HG03159 (cell line): Measurements from ENCODE around the gene SECTM1.

Source experiments
- ATAC-seq: cut with Tn5 transposase; IDR thresholded peaks from one replicate; pipeline ENCODE4 v1.9.1; 2021; ENCODE audit warnings: mild to moderate bottlenecking, moderate library complexity; ENCODE audit not compliant: unreplicated experiment

The SECTM1 gene

GRCh38 chr17:82317394-82318168 is 16.0 kb downstream of the SECTM1 start, which contains the start of gene CD7:
Gene CD7, minus strand, starts transcription at chr17:82317608. Its CDS starts 113 bp downstream, at chr17:82317495.
- no peak for ATAC-seq

DNA sequence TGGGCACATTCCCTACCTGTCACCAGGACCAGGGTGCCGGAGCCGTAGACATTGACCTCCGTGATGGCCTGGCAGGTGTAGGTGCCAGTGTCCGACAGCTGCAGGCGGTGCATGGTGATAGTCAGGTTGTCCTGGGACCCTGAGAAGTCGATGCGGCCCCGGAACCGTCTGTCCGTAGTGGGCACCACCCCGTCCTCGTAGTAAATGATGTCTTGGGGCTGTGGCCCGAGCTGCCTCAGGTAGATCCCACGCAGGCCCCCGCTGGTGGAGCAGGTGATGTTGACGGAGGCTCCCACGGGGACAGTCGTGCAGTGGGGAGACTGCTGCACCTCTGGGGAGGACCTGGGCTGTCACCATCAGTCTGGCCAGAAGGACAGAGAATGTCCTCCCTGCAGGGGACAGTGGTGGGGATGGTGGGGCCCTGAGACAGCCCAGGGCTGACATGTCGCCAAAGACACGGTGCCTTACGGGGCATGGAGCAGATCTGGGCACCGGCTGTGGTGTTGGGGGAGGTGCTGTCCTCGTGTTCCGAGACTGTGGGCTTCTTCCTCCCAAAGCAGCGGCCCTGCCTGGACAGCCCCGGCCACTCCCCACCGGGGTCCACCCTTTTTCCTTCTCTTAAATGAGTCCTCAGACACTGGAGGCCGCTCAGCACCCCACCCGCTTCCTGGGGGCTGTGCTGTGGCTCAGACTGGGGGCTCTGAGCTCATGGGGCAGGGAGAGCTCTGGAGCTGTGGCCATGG is 16.7 kb downstream of the SECTM1 start:
- ATAC-seq, result no peak

GRCh38 chr17:82315703-82316358 is 17.7 kb downstream of the SECTM1 start:
- no peak for ATAC-seq

- ATAC-seq, result no peak
Observed at GRCh38 chr17:82314727-82315605, 18.6 kb downstream of the SECTM1 start.

DNA sequence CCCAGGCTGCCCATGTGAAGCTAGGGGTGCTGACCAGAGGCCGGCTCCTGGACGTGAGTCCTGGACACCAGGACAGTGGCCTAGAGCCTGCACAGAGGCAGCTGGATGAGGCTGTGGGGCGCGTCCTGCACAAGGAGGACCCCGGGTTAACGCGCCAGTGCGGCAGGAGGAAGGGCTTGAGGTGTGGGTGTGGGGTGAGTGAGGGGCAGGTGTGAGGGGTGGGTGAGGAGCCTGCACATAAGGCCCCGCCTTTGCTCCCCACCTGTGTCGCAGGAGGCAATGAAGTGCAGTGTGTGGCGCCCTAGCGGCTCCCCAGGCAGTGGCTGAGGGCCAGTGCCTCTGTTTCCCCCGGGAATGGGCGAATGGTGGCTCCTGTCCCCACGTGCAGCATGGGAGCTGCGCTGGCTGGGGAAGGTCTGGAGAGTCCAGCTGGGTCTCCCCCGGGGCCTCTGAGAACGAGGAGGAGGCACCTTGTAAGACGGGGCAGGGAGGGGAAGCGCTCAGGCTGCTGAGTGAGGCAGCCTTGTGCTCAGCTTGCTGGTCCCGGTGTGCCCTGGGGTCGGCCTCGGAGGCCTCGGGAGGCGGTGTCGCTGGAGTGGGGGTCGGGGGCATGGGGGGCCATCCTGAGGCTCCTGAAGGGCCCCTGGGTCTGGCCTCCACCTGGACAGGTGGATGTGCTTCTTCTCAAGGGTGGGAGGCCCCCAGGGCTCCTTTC is 19.4 kb downstream of the SECTM1 start:
- no peak for ATAC-seq

DNA sequence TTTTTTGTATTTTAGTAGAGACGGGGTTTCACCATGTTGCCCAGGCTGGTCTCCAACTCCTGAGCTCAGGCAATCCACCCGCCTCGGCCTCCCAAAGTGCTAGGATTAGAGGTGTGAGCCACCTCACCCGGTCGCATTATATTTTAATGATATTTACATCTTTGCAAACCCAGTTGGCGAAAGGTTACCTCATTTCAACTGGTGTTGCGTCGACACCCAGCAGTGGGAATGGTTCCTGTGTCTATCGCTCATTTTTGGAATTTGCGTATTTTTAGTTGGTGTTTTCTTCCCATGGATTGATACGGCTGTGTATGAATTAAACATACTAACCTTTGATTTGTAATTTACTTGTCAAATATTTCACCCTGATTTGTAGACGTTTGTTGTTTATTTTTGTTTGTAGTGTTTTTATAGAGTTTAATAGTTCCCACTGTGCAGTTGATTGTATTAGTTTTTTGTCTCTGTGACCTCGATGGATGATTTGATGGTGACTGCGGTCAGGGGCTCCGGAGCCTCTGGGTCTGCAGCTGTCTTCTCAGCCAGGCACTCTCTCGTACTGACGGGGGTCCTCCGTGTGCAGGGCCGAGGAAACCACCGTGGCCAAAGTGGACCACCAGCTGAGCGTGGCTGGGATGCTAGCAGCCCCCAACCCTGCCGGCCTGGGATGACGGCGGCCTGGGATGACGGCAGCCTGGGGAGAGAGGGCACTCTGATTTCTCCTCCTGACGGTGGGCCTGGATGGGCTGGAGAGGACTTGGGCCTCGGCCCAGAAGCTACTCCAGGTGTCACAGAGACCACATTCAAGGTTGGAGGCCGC is 20.2 kb downstream of the SECTM1 start:
- ATAC-seq, result no peak

GRCh38 chr17:82311971-82312370 is 21.6 kb downstream of the SECTM1 start:
- ATAC-seq, result no peak

DNA sequence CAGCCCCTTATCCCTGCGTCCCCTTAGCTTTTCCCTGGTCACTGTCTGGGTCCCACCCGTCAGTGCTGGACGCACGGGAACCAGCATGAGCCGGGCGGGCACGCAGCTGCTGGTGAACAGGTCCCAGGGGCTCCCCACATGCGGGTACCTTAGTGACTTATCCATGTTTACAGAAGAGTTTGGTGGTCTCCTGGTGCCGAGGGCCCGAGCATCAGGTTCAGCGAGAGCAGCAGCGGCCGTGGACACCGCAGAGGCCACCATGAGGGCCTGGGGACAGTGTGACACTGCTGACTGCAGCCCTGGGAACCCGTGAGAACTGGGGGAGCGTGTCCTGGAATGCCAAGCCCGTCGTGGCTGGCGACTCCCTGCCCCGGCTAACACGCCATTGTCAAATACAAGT is 22.7 kb downstream of the SECTM1 start:
- no peak for ATAC-seq

DNA sequence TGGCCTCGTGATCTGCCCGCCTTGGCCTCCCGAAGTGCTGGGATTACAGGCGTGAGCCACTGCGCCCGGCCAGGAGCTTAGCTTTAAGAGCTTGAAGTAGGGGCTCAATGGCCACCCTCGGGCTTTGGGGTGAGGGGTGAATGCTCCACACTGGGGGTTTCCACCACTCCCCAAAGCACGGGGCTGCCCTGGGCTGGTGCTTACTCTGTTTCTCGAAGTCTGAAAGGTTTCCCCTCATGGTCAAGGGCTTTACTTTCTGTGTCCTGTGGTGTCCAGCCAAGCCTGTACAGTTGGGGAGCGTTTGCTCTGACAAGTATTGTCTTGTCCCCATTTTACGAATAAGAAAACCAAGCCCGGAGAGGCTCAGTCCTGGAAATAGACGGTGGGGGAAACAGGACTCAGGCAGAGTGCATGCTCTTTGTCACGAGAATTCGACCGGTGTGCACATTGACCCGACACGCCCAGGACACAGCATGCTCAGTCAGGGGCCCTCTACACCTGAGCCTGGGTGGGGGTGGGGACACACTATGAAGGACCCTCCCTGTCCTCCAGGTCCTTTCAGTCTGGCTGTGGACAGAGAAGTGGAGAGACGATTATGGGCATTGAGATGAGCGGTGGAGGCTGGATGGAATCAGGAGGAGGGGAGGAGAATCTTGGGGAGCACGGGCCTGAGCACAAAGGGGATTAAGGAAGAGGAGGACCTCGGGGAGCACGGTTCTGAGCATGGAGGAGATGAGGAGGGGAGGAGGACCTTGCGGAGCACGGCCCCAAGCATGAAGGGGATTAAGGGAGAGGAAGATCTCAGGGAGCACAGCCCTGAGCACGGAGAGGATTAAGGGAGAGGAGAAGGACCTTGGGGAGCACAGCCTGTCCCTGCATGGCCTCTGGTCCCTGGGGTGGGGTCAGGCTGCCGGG is 23.7 kb downstream of the SECTM1 start:
- no peak for ATAC-seq

DNA sequence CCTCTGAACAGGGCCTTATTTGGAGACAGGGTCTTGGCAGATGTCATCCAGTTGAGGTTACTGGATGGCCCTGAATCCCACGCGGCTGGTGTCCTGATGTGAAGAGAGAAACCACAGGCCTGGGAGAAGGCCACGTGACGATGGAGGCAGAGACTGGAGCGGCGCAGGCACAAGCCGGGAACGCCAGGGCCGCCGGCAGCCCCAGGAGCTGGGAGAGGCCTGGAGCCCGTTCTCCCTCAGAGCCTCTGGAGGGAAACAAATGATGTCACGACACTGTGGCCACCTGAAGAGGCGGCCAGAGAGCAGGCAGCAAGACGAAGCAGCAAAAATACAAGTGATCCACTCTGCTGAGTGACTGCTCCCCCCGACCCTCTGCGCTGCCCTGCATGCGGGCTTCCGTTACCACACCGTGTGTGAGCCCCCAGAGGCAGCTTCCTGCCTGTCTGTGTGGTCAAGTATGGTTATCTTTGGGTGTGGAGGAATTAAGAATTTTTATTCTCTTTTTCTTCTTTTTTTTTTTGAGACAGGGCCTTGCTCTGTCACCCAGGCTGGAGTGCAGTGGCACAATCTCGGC is 27.8 kb downstream of the SECTM1 start:
- ATAC-seq, result no peak

DNA sequence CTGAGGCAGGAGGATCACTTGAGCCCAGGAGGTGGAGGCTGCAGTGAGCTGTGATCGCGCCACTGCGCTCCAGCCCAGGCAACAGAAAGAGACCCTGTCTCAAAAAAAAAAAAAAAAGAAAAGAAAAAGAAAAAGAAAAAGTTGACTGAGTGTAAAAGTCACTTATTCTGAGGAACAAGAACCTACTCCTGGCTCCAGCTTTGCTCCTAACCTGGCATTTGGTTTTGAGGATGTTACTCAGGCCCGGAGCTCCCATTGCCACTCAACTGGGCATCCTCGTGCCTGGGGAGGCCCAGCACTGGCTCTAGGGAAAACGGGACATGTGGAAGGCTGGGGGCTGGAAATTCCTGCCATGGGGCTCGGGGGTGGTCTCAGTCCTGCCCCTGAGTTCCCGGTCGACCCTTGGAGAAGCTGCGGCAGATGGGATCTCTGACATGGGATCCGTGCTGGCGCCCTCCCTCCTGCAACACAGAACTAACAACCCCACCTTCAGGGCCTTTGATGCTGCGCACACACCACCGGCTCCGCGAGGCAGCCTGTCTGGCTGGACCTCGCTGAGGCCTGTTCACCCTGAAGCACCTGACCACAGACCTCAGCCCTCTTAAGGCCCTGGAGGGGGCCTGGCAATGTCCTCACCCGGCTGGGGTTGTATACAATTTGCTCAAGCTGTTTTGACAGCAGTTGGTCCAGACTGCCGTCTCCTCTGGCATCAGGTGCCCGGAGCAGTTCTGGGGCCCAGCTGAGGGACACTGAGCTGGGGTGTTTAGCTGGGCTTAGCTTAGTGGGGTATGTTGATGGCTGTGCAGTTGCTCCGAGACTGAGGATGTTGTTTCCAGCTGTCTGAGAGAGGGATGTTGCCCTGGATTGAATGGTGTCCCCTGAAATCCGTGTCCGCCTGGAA is 28.5 kb downstream of the SECTM1 start:
- ATAC-seq, result no peak

DNA sequence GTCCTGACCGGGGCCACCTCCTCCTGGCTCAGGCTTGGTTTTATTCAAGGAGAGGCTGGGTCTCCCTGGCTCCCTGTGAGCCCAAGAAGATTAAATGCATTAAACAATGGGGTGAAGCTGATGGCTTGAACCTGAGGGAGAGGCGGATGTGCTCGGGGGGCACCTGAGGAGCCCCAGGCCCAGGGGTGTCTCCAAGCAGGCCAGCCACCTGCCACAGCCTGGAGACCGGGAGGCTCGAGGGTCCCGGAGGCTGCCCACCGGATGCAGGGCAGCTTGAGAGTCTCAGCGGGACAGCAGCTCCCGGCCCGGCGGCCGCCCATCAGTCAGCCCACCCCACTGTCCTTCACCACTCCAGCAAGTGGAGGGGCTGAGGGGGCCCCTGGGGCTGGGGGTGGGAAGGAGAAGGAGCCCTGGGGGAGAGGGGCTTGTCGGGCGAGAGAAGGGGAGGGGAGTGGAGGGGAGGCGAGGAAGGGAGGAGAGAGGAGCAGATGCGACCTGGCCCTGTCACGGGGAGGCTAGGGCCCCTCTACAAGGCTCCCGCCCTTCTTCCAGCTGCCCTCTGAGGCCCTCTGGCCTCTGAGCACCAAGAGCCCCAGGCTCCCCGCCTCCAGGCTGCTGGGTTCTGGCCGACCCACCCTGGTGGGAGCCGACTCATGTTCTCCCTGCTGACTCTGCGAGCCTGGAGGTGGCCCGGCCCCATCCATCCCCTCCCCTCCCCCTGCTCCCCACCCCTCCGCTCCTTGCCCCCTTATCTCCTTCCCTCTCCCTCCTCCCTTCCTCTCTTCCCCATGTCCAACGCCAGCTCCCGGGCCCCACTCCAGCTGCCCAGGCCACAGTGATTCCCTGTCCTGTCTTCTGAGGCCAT is 29.4 kb downstream of the SECTM1 start:
- no peak for ATAC-seq

GRCh38 chr17:82302991-82303943 is 30.3 kb downstream of the SECTM1 start:
- no peak for ATAC-seq

DNA sequence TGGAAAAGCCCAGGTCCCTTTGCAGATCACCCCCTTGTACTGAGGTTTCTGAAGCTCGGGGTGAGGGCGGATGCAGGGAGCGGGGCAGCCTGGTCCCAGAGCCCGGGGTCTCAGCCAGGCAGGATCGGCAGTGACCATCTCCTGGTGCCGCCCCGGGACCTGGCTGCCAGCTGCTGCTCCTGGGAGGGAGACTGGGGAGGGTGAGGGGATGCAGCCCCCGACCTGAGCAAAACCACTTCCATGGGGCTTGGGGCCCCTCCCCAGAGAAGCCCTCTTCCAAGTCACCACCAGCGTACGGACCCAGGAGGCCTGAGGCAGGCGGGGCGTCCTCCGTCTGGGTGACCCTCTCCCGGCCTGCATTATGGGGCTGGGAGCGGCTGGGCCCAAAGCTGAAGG is 31.0 kb downstream of the SECTM1 start:
- no peak for ATAC-seq
